Muscle of back (tissue), 11 donors: Measurements from ENCODE around the gene ASCC1. TPM values are rescaled to one million over a fixed set of nuclear protein-coding genes. Genes with fewer than 3 reads are reported as not detected.

ENCODE experiments used
- DNase-seq, 3 donors: peaks; one replicate each; pipeline versions ENCODE4 v3.0.0 to v3.0.0-alpha.2; 2013
- polyA plus RNA-seq, 10 donors: library from polyadenylated mRNA; unstranded; fragments of 120-200 nt; gene quantifications; one replicate each; pipeline ENCODE4 v1.2.1, GENCODE V29; 2013; ENCODE audit not compliant: insufficient read length in 10 of 10

Gene ASCC1
- polyA plus RNA-seq, 10 donors = 19.7 to 28.2 (median 25.7) TPM

DNA sequence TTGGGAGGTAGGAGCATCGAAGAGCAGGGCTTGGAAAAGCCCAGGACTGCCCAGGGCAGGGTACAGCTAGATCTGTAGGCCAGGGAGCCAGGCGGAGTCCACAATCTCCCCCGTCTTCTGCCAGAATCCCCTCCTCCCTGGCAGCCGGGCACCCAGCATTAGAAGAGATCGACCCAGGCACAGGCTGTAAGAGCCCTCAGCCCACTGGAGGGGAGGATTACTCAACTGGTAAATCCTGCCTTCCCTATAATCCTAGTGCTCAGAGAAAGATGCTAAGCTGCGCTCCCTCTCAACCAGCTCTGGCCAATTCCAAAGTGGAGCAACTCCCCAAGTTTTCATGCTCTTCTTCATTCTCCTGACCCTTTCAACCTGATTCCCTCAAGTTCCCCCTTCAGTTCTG, 130.9 kb downstream of the ASCC1 start:
- no peak for DNase-seq

DNA sequence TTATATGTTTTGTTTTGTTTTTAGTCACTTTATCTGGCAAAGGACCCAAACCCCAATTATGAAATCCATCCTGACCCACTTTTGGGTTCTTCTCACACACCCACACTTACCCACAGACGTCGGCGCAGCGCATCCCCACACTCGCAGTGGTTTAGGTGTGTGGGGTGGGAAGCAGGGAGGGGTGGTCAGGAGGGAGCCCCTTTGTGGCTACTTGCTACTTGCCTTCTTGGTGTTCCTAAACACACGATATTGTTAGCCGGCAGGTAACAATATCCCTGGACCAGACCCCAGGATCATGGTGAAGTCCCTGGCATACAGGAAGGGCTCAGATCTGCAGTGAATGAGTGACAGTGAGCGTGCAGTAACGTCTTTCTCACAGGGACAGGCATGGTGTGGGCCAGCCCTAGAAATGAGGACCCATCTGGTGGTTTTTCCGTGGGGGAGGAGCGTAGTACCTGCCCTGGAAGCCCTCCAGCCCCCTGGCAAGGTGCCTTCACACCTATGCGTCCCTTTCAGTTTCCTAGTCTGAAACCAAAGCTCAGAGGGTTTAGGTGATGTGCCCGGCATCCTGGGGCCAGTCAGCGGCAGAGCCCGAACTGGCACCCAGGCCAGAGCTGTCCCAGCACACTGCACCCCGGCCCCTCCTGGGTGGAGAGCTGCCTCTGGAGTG, 132.2 kb downstream of the ASCC1 start:
- no peak for DNase-seq

DNA sequence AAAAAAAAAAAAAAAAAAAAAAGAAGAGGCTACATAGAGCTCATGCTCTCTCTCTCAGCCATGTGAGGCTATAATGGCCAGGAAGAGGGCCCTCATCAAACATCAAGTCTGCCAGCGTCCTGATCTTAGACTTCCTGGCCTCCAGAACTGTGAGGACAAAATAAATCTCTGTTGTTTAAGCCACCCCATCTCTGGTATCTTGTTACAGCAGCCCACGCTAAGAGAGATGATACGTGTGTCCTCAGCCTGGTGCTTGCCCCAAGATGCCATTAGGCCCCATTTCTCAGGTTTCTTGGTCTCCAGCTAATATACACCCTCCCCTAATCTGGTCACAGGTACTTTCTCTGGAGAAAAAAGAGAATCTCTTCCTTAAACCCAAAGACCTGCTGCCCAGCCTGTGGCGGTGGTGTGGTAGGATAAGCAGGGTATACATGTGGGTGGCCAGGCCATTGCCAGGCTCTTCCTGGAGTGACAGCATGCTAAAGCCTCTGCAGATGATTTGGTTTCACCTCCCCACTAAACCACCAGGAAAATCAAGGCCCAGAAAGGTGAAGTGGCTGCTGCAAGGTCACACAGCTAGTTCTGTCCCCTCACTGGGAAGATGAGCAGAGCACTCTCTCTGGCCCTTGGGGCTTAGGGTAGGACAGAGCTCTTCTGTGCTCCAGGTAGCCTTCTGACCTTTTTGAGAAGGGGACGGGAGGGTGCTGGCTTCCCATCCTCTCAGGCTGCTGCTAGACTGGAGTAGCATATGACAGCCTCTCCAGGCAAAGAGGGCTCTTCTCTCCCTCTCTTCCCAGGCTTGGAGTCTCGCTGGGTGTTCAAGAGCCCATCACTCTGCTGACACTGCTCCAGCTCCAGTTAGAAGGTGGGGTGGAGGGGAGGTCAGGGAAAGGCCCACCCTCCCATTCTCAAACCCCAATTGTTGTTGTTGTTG, 133.0 kb downstream of the ASCC1 start:
- no peak for DNase-seq

DNA sequence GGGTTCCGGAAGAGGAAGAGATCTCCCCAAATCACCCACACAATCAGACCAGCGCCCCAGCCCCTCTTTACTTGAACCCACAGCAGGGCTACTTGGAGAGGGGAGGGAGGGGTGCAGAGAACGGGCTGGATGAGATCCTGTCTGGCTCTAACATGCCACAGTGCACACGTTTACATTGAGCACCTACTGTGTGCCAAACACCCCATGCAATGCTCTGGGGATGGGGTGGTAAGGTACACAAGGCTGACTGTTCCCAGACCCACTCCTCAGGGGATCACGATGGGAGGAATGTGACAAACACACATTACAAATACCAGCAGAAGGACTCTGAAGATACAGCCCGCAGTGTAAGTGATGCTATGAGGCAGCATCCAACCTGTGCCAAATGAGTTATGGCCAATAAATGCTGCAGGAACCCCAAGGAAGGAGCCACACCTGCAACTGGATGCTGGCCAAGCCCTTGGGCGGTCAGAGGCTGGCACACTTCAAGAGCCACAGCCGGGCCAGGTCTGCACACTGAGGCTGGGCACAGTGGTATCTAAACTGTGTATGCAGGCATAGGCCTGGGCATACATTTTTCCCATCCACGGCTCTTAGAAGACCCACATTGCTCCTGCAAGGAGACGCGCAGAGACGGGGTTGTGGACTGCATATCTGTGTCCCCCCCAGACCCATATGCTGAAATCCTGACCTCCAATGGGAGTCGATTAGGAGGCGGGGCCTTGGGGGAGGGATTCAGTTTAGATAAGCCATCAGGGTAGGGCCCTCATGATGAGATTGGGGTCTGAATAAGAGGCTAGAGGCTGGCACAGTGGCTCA, 134.1 kb downstream of the ASCC1 start:
- no peak for DNase-seq

DNA sequence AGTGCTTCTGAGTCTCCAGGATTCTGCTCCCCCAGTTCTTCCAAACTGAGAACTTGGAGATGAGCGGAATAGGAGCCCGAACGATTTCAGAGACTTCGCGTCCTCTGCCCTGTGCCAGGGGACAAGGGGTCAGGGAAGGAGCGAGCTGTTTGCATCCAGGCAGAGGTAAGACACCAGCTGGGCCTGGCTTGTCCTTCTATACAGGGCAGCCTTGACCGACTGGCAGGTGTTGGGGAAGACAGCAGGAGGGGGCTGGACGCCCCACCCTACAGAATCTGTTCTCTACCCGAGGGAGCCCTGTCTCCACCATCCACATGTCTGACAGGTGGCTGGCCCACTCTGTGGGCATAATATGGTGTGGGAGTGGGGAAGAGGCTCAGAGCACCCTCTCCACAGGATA, 134.9 kb downstream of the ASCC1 start:
- no peak for DNase-seq

DNA sequence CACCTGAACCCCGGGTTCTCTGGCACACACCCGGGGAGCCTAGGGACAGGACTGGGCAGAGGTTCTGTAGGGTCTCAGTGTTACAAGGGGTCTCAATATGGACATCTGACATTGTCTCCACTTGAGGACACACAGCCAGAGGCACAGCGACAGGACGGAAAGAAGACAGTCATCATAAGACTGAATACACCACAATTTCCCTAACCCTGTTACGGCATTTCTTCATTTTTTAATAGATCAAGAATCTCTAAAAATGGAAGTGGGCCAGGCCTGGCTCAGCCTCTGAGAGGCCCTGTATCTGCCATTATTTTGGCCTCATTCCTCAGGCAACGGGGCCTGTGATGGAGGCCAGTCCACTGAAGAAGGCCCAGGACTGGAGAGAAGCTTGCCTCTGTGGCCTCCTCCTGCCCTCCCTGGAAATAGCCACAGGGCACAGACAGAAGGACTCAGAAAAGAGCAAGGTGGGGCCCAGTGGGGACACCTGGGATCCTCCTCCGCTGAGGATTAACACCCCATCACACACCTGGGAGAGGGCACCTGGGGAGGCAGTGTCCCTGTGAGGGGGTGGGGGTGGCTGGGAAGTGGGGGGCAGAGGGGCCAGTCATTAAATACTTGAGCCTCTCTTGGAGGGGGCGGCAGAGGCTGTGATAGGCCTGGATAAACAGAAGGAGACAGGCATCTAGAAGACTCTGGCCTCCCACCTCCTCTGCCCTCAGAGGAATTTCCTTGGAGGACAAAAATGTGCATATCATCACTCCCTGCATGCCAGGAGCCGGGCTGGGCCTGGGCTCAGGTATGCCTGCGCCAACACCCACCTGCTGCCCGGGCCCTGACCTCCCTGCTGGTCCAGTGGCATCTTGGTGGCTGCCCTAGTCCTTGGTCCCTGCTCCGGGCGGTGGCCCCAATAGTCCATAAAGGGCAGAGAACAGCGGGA, 135.8 kb downstream of the ASCC1 start:
- no peak for DNase-seq

DNA sequence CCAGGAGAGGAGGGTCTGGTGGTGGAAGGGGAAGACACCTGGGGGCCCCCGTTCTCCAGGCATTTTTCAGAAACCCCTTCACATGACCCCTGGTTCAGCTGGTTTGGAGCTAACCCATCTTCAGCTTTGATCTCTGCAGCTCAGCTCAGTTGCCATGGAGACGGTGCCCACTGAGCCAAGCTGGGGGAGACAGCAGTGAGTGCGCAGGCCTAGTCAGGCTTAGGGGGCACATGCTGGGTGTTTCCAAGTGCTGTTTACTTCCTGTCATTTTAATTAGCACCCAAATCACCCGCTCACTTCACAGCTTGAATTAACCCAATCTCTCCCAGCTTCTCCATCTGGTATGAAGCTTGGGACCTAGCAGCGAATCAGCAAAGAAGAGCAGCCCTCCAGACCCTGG, 136.7 kb downstream of the ASCC1 start:
- DNase-seq = no peak

DNA sequence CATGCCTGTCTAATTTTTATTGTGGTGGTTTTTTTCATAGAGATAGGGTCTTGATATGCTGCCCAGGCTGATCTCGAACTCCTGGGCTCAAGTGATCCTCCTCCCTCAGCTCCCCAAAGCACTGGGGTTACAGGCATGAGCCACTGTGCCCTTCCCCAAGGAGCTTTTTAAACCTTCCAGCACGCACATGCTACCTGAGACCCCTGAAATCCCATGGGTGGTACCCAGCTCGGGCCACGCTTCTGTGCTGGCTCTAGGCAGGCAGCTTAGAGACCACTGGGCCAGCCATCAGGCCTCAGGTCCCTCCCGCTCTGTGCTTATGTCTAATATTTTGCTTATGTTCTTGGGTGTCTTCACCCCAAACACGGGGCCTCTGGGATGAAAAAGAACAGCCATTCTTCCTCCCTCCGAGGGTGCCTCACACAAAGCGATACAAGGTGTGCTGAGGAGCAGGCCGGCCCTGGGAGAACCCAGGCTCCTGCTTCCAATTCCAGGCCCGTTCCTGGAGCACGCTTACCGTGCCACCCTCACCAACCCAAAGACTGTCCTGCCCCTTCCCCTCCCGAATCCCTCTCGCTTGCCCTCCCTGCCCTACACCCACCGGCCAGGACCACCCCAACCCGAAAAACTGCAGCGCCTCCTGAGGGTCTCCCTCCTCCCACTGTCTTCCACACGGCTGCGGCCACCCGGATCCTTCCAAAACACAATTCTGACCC, 138.6 kb downstream of the ASCC1 start:
- DNase-seq = no peak

DNA sequence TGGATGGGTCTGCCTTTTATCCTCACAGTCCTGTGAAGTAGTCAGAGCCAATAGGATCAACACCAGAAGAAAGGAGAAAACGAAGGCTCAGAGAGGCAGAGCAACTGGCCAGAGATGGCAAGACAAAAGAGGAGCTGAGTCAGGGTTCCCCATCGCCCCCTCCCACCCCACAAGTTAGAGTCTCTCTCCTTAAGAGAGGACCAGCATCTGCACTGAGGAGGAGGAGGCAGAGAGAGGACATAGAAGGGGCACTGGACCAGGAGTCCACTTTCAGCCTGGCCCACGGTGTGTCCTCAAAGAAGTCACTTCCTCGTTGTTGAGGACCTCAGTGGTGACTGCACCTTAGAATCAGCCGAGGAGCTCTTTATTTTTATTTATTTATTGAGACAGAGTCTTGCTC, 139.3 kb downstream of the ASCC1 start:
- no peak for DNase-seq

DNA sequence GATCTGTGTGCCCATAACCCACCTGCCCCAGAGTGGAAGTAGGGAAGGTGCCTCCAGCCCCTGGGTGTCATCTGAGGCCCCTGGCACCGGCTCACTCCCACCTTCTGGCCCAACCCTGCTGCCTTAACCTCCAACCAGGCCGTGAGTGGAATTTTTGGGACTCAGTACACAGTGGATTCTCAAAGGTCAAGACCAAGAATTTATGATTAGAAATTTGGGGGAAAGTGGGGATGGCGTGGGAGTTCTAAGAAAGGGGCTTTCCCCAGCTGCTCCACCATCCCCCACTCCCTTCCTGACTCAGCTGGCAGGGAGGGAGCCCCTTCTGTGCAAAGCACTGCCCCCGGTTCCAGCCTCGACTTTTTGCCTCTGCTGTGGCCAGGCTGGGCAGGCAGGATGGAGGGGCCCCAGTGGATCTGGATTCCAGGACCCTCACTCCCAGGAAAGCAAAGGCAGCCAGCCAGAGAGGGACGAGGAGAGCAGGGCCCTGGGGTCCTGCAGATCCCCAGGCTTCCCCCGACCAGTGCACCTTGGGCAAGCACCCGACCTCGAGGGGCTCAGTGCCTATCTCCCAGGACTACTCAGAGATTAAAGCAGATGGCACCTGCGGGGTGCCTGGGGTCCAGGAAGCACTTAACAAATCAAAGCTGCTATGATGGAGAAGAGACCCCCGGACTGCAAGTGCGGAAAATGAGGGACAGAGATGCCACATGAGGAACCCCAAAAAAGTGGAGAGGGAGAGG, 140.5 kb downstream of the ASCC1 start:
- DNase-seq = no peak

DNA sequence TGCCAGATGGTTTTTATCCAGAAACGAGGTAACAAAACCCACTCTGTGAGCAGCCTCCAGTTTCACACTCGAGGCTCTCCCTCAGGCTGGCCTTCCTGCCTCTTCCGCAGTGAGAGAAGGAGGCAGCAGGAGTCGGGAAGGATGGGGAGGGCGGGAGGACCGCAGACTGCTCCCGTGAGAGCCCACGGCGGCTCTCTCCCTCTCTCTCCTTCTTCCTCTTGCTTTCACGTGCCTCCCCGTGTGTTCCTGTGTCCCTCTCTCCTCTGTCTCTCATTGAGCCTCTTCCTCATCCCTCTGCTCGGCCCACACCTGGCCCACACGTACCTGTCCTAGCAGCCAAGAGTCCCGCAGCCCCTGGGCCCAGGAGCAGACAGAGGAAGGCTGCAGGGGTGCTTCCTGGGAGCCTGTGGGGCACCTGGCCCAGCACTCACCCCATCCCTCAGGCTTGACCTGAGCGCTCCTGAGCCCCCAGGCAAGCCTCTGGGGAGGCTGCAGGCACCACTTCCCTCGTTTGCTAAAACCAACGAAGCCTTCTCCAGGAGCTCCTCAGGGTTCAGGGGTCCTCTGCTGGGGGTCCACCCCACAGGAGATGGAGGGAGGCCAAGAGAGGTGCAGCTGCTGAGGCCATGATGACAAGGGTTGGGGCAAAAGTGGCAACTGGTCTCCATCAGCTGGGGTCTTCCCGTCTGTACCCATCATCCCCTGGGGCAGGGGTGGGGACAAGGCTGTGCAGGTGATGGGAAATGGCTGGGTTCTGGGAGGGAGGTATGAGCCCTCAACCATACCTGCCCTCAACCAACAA, 141.3 kb downstream of the ASCC1 start:
- DNase-seq = no peak

DNA sequence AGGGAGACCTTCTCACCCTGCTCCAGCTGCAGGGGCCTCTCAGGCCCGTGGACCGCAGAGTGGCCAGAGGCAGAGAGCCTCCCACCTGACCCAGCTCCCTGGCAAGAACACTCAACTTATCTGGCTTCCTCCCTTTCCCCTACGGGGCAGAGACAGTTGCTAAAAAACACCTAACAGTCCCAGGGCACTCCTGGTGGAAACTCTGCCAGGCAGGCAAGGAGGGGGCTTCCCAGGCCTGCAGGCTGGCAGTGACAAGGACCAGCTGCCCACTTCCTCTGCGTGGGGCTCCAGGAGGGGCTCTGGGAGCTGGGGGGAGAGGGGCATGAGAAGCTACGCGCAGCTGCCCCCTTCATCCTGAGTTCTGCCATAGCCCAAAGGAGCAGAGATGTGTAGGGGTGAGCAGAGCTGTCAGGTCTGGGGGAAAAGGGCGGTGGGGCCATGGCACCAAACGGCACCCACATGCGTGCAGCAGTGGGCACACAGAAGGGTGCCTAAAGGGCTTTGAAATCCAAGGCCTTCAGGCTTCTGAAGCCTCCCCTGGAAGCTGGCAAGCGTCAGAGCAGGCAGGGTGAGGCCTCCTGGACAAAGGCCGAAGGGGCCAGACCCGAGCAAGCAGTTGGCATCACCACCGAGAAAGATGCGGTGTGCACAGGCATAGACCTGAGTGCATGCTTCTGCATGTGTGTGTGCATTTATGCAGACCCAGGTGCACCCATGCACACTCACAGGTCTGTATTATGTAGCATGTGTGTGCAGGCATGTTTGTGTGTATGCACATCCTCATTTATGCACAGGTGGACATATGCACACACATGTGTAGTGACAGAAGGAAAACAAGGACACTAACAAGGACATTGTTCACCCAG, 142.1 kb downstream of the ASCC1 start:
- no peak for DNase-seq

DNA sequence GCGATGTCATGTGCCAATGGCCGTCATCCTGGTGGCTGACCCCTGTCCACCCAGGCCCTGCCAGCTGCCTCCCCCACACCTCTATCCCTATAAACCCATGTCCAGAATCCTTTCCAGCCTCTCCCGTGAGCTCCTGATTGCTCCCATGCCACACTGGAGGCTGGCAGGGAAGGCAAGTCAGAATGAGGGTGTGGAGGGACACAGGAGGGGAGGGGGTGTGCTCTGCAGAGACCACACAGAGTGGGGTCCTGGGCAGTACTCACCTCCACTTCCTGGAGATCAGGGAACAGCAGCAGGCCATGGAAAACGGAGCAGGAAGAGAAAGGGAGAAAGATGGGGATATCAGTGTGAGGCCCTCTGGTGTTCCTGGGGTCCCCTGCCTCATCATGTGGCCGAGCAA, 143.4 kb downstream of the ASCC1 start:
- no peak for DNase-seq

DNA sequence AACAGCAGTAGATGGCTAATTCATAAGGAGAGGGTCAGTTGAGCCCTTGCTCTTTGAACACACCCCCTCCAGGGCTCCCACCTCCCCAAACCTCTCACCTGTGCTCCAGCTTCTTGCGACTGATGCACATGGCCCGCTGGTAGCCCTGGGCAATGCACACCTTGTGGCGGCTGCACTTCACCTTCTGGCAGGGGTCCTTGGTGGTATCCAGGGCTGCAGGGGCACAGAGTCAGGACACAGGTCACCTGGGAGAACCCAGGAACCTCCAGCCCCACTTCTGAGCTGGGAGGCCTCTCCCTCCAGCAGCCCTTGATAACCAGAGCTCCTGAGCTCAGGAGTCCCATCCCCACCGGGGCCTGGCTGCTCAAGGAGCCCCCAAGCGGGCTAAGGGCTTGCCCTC, 144.0 kb downstream of the ASCC1 start:
- DNase-seq = no peak

DNA sequence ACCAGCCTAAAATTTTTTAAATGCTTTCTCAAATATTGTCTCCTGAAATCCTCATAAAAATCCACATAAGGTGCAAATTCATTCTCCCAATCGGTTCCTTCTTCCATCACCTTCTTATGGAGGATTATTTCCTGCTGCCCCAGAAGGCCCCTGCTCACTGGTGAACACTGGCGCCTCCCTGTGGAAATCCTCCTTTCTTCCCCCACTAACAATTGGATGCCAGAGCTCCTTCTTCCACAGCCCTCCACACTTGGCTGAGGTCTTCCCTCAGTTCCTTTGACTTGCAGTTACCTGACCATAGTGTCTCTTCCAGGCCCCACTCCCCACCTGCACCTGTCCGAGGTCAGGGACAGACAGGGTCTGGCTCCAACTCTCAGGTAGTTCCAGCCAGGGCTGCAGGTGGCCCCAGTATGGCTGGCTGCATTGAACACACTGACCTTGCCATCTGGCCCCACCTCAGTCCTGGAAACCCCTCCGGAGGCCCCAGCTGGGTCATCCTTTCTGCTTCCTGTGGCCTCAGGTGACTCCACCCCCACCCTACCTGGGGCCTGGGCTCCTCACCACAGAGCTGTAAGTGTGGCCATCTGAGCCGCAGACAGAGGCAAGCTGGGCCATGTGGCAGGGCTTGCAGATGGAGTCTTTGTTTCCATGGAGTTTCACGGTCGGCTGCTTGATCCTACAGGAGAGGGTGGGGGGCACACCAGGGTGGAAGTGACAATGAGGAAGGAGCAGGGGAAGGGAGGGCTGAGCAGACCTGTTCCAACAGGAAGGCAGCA, 146.1 kb downstream of the ASCC1 start:
- no peak for DNase-seq

DNA sequence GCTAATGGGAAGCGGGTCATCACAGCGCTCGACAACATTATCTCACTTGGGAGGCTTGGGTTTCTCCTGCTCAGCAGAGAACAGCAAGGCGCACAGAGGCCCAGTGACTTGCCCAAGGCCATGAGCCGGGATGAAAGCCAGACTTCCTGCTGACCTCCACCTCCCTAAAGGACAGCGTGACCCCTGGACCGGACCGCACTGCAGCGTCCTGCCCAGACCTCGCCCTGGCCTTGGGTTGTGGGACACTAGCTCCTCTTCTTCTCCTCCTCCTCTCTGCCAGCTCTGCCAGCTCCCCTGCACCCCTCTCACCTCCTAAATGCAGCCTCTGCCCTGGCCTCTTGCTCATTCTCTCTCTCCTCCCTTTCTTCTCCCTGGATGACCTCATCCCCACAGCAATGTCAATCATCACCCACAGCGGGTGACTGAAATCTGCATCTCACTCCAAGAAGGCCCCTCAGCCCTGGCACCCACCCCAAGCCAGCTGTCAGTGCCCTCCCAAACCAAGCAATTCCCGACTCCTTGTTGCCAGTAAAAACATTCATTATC, 147.1 kb downstream of the ASCC1 start:
- no peak for DNase-seq
